ENCODE measurements around the gene GPR61.

DNA sequence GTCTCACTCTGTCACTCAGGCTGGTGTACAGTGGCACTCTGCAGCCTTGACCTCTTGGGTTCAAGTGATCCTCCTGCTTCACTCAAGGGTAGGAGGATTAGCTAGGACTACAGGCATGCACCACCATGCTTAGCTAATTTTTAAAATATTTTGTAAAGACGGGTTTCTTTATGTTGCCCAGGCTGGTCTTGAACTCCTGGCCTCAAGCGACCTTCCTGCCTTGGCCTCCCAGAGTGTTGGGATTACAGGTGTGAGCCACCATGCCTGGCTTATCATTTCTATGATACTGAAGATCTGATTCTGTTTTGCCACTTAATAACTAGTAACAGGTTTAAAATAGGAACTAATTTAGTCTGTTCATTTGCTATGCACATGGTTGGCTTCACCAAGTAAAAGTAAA lies 42.3 kb downstream of the GPR61 start:
- TF ChIP-seq EZH2 (IDR thresholded peaks at IDR 0.05; ENCODE audit: borderline replicate concordance, low read length) = no peak
- TF ChIP-seq, protein P1, sequence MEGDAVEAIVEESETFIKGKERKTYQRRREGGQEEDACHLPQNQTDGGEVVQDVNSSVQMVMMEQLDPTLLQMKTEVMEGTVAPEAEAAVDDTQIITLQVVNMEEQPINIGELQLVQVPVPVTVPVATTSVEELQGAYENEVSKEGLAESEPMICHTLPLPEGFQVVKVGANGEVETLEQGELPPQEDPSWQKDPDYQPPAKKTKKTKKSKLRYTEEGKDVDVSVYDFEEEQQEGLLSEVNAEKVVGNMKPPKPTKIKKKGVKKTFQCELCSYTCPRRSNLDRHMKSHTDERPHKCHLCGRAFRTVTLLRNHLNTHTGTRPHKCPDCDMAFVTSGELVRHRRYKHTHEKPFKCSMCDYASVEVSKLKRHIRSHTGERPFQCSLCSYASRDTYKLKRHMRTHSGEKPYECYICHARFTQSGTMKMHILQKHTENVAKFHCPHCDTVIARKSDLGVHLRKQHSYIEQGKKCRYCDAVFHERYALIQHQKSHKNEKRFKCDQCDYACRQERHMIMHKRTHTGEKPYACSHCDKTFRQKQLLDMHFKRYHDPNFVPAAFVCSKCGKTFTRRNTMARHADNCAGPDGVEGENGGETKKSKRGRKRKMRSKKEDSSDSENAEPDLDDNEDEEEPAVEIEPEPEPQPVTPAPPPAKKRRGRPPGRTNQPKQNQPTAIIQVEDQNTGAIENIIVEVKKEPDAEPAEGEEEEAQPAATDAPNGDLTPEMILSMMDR (IDR thresholded peaks at IDR 0.05; ENCODE audit: low read length) = no peak
